ENCODE measurements around the gene TBC1D21.

Gene TBC1D21

DNA sequence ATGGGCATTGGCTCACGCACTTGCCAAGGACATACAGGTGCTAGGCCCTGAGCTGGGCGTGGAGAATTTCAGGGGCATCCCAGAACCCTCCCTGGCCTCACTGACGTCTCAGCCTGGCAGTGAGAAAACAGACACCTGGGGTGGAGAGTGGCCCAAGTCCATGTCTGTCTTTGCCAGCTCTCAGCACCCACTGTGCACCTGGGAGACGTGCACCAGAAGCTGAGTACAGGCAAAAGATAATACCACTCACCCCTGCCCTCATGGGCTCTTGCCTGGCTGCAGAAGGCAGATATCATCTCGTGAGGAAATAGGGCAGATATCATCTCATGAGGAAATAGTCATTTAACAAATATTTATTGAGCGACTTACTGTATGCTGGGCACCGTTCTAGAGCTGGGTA is 60.9 kb downstream of the TBC1D21 start:
- H3F3A ChIP-seq (ENCODE audit: insufficient read depth, low read length) = no peaks in the 10 kb centered on the region
- no peaks in the 10 kb centered on the region for H3K79me2 ChIP-seq (ENCODE audit: insufficient read depth, low read length)
- no peaks in the 10 kb centered on the region for H3K27me3 ChIP-seq (ENCODE audit: insufficient read depth, low read length)
- no peaks in the 10 kb centered on the region for H3K4me1 ChIP-seq (ENCODE audit: insufficient read depth, low read length, severe bottlenecking)
- H3K27ac ChIP-seq (ENCODE audit: low read depth, low read length, poor library complexity, severe bottlenecking) = no peak overlapping the region
- no peaks in the 10 kb centered on the region for H3K9me2 ChIP-seq (ENCODE audit: low read depth, low read length)
- H3K9me3 ChIP-seq (ENCODE audit: low read length) = no peaks in the 10 kb centered on the region
- TF ChIP-seq, protein P1, sequence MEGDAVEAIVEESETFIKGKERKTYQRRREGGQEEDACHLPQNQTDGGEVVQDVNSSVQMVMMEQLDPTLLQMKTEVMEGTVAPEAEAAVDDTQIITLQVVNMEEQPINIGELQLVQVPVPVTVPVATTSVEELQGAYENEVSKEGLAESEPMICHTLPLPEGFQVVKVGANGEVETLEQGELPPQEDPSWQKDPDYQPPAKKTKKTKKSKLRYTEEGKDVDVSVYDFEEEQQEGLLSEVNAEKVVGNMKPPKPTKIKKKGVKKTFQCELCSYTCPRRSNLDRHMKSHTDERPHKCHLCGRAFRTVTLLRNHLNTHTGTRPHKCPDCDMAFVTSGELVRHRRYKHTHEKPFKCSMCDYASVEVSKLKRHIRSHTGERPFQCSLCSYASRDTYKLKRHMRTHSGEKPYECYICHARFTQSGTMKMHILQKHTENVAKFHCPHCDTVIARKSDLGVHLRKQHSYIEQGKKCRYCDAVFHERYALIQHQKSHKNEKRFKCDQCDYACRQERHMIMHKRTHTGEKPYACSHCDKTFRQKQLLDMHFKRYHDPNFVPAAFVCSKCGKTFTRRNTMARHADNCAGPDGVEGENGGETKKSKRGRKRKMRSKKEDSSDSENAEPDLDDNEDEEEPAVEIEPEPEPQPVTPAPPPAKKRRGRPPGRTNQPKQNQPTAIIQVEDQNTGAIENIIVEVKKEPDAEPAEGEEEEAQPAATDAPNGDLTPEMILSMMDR (IDR thresholded peaks at IDR 0.05; ENCODE audit: low read length) = no peak
- no peak for TF ChIP-seq EZH2 (IDR thresholded peaks at IDR 0.05; ENCODE audit: borderline replicate concordance, low read length)
- no peak overlapping the region for H3K9ac ChIP-seq (ENCODE audit: low read length)
- H3K36me3 ChIP-seq (ENCODE audit: insufficient read depth, low read length) = no peaks in the 10 kb centered on the region
- no peak overlapping the region for H2AFZ ChIP-seq (ENCODE audit: low read length)
- no peaks in the 10 kb centered on the region for H4K20me1 ChIP-seq (ENCODE audit: insufficient read depth, low read length)
- no peak overlapping the region for H3K4me2 ChIP-seq (ENCODE audit: low read length)
- no peak overlapping the region for H3K4me3 ChIP-seq (ENCODE audit: low read depth, low read length, poor library complexity, severe bottlenecking)

DNA sequence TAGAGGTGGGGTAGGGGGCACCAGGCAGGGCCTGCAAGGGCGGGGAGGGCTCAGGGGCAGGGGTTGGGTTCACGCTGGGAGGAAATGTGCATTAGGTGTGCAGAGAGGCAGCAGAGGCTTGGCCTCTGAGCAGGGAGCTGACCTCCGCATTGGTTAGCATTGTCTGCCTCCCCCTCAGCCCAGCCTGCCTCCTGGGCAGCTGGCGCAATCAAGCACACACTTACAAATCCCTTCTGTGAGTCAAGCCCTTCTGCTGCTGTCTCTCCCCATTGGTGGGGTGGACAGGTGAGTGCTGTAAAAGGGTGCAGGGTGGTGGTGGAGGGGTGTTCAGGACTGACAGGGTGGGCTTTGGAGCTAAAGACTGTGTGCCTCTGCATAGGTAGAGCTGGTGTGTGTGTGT is 62.2 kb downstream of the TBC1D21 start:
- Histone ChIP-seq H3K4me1 (ENCODE audit: insufficient read depth, low read length, severe bottlenecking) (no peaks in the 10 kb centered on the region), H3K36me3 (ENCODE audit: insufficient read depth, low read length) (no peaks in the 10 kb centered on the region), H3F3A (ENCODE audit: insufficient read depth, low read length) (no peaks in the 10 kb centered on the region), H3K27ac (ENCODE audit: low read depth, low read length, poor library complexity, severe bottlenecking) (no peak overlapping the region), H3K27me3 (ENCODE audit: insufficient read depth, low read length) (no peaks in the 10 kb centered on the region), H3K9me2 (ENCODE audit: low read depth, low read length) (no peaks in the 10 kb centered on the region), H3K4me3 (ENCODE audit: low read depth, low read length, poor library complexity, severe bottlenecking) (no peak overlapping the region), H3K9ac (ENCODE audit: low read length) (no peak overlapping the region), H3K4me2 (ENCODE audit: low read length) (no peak overlapping the region), H3K9me3 (ENCODE audit: low read length) (no peaks in the 10 kb centered on the region), H3K79me2 (ENCODE audit: insufficient read depth, low read length) (no peaks in the 10 kb centered on the region), H2AFZ (ENCODE audit: low read length) (no peak overlapping the region), H4K20me1 (ENCODE audit: insufficient read depth, low read length) (no peaks in the 10 kb centered on the region)
- no peak for TF ChIP-seq EZH2 (IDR thresholded peaks at IDR 0.05; ENCODE audit: borderline replicate concordance, low read length)
- TF ChIP-seq, protein P1 (IDR thresholded peaks at IDR 0.05; ENCODE audit: low read length) = no peak

DNA sequence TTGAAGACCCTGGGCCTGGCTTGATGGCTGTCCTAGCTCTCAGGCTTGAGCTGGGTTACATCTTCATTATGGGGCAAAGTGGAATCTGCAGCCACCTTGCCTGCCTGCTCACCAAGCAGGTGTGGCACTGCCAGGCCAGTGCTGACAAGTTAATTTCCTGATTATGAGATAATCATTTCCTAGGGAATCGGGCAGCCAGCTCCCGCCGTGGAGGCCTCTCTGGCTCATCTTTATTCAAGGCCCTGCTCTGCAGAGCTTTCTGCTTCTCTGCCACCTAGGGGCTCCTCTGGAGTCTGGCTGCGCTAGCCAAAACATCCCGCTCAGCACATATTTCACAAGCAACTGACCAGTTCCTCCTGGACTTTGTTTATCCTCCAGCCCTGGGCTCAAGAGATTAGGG is 62.8 kb downstream of the TBC1D21 start:
- no peak overlapping the region for H3K27ac ChIP-seq (ENCODE audit: low read depth, low read length, poor library complexity, severe bottlenecking)
- no peaks in the 10 kb centered on the region for H4K20me1 ChIP-seq (ENCODE audit: insufficient read depth, low read length)
- H3K4me3 ChIP-seq (ENCODE audit: low read depth, low read length, poor library complexity, severe bottlenecking) = no peak overlapping the region
- H3K4me1 ChIP-seq (ENCODE audit: insufficient read depth, low read length, severe bottlenecking) = no peaks in the 10 kb centered on the region
- H3K9me3 ChIP-seq (ENCODE audit: low read length) = no peaks in the 10 kb centered on the region
- H3K4me2 ChIP-seq (ENCODE audit: low read length) = no peak overlapping the region
- H3K27me3 ChIP-seq (ENCODE audit: insufficient read depth, low read length) = 0 out of 2 replicates have a peak, but pooled peaks cover 3% of the 10 kb centered on the region
- no peak overlapping the region for H3K9ac ChIP-seq (ENCODE audit: low read length)
- no peaks in the 10 kb centered on the region for H3K79me2 ChIP-seq (ENCODE audit: insufficient read depth, low read length)
- no peak overlapping the region for H2AFZ ChIP-seq (ENCODE audit: low read length)
- no peaks in the 10 kb centered on the region for H3F3A ChIP-seq (ENCODE audit: insufficient read depth, low read length)
- H3K36me3 ChIP-seq (ENCODE audit: insufficient read depth, low read length) = no peaks in the 10 kb centered on the region
- TF ChIP-seq, protein P1 (IDR thresholded peaks at IDR 0.05; ENCODE audit: low read length) = no peak
- no peak for TF ChIP-seq EZH2 (IDR thresholded peaks at IDR 0.05; ENCODE audit: borderline replicate concordance, low read length)
- no peaks in the 10 kb centered on the region for H3K9me2 ChIP-seq (ENCODE audit: low read depth, low read length)

Data from OCI-LY1 (cell line).